NOMO-1 (cell line): ENCODE data around the gene AGPAT4.
"Not testable (repeated sequence)": the region's sequence is repeated elsewhere in the genome, so short reads cannot be mapped to it uniquely, and the experiment has no call there.

Experiments used
- DNase-seq, 2 experiments: peaks; one replicate each; lab custom pipeline; 2025; ENCODE audit not compliant: unreplicated experiment in 2 of 2; lab: John Stamatoyannopoulos, UW

The AGPAT4 gene

GRCh38 chr6:161127071-161127740 is 146.7 kb downstream of the AGPAT4 start:
- DNase-seq, result no peak

DNA sequence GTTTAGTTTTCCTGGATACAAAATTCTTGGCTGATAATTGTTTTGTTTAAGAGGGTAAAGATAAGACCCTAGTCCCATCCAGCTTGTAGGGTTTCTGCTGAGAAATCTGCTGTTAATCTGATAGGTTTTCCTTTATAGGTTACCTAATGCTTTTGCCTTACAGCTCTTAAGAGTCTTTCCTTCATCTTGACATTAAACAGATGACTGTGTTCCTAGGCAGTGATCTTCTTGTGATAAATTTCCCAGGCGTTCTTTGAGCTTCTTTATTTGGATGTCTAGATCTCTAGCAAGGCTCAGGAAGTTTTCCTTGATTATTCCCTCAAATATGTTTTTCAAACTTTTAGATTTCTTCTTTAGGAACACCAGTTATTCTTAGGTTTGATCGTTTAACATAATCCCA is 148.3 kb downstream of the AGPAT4 start:
- no peak for DNase-seq

- not testable (repeated sequence) for DNase-seq
These were observed 150.5 kb downstream of the AGPAT4 start for GRCh38 chr6:161123319-161123718.

- no peak for DNase-seq
These were observed 155.9 kb downstream of the AGPAT4 start for GRCh38 chr6:161117942-161118341.

GRCh38 chr6:161117308-161117707 is 156.6 kb downstream of the AGPAT4 start:
- peak; percentile 78 to 94 for DNase-seq

- DNase-seq, result no peak
These were observed 157.3 kb downstream of the AGPAT4 start for GRCh38 chr6:161116554-161116953.

- DNase-seq, result no peak
These were observed 158.4 kb downstream of the AGPAT4 start for GRCh38 chr6:161115468-161115867.

GRCh38 chr6:161111261-161111660 is 162.6 kb downstream of the AGPAT4 start:
- peak; percentile 3 to 72 for DNase-seq

- DNase-seq, result peak; percentile 2 to 31
These were observed 163.7 kb downstream of the AGPAT4 start for GRCh38 chr6:161110028-161110779.

GRCh38 chr6:161109366-161109765 is 164.5 kb downstream of the AGPAT4 start:
- no peak for DNase-seq

- DNase-seq, result peak; percentile 65 to 85
These were observed 164.9 kb downstream of the AGPAT4 start for GRCh38 chr6:161108916-161109315.

GRCh38 chr6:161107779-161108730 is 165.8 kb downstream of the AGPAT4 start:
- DNase-seq, result no peak

GRCh38 chr6:161105408-161105807 is 168.5 kb downstream of the AGPAT4 start:
- no peak for DNase-seq

- no peak for DNase-seq
These were observed 168.9 kb downstream of the AGPAT4 start for GRCh38 chr6:161104966-161105365.

DNA sequence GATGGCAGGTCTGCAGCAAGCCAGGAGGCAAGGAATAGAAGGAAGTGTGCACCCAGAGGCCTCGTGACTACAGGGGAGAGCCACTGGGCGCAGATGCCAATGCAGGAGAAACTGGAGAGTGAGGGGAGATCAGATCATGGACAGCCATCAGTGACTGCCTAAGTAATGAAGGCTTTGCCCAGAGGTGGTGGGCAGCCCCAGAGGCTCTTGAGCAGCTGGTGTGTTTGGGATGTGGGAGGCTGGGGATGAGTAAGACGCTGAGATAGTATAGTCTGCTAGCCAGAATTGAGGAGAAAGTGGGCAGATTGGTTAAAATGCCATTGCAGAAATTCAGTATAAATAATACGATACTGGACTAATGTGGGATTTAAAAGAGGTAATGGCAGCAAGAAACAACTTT is 170.4 kb downstream of the AGPAT4 start:
- DNase-seq, result no peak

DNA sequence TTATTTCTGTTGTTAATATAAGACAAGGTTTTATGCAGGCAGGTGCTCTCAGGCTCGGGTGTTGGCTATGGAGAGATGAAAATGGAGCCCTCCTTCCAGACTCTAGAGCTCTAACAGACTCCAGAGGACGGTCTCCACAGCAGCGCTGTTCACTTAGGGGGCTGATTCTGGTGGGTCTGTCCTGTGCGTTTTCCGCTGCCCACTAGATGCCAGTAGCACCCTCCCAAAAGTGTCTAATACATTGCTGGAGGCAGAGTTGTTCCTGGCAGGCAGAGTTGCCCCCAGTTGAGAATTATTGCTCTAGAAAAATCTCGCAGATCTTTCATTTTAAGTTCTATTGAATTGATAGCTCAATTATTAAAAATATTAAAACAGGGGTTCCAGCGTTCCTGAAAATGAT is 172.3 kb downstream of the AGPAT4 start:
- no peak for DNase-seq

DNA sequence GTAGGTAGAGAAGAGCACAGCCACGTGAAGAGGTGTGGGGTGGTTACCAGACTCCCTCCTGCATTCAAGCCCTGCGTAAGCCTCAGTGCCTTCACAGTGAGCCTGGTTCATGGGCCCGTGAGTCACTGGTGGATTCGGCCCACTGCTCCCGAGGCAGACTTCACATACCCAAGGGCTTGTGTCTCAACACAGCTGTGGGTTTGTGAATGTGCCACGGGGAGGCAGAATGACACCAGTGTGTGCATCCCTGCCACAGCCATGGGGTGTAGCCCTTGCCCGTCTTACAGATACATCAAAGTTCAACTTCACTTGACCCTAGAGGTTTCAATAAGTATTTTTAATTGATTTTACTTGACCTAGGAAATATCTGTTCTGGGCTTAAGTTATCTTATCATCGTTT is 173.8 kb downstream of the AGPAT4 start:
- DNase-seq, result no peak

- DNase-seq, result no peak
These were observed 177.9 kb downstream of the AGPAT4 start for GRCh38 chr6:161095916-161096315.

GRCh38 chr6:161094955-161095354 is 178.9 kb downstream of the AGPAT4 start:
- DNase-seq, result no peak

GRCh38 chr6:161091972-161092701 is 181.7 kb downstream of the AGPAT4 start:
- no peak for DNase-seq

DNA sequence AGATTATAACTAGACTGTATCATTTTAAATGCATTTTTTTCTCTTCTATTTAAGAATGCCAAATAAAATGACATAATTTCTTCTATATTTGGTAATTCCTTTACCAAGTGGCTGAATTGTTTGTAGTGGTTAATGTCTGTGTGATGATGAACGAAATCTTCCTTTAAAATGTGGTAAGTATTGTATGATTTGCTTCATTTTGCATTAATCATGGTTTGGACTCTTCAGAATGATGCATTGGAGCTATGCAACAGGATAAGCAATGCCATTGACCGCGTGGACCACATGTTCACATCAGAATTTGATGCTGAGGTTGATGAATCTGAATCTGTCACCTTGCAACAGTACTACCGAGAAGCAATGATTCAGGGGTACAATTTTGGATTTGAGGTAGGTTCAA is 182.7 kb downstream of the AGPAT4 start:
- no peak for DNase-seq
